ENCODE data around the gene RAP2B.
"Not testable (repeated sequence)": the region's sequence is repeated elsewhere in the genome, so short reads cannot be mapped to it uniquely, and the experiment has no call there.

The RAP2B gene

DNA sequence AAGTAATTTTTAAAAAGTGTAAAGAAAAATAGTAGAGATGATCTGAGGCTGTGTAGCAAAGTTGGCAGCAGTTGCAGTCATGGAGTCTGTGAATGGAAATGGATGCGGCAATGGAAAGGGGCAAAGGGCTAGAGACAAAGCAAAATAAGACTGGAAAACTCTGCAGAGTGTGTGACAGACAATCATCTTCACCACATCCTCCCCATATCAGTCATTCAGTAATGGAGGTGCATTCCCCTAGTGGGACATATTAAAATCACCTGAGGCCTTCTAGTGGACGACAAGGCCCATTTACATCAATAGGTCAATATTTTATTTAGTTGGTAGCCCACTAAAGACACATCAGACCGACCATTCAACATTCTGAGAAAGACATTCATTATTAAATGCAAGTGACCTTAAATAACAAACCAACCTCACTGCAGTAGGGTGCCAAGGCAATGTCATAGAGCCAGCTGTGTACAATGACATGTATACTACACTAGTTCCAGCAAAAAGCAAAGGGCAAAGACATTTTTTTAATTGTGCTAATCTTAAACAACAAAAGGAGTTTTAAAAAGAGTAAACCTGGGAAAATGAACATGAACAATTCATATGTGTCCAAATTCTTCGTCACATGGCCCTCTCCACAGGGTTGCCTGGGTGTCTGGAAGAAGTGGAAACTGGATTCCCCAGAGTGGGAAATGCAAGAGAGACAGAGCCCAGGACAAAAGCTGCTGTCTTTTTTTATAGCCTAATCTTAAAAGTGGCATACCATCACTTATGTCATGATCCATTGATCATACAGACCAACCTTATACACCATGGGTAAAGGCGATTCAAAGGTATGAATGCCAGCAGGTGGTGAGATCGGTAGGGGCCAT is 15.6 kb upstream of the RAP2B start:
- TF ChIP-seq POLR2A (IDR thresholded peaks at IDR 0.05; ENCODE audit: low read length) = no peak
- no peak for TF ChIP-seq GATA1 (IDR thresholded peaks at IDR 0.05; ENCODE audit: low read depth, low read length)
- DNase-seq = no peak

DNA sequence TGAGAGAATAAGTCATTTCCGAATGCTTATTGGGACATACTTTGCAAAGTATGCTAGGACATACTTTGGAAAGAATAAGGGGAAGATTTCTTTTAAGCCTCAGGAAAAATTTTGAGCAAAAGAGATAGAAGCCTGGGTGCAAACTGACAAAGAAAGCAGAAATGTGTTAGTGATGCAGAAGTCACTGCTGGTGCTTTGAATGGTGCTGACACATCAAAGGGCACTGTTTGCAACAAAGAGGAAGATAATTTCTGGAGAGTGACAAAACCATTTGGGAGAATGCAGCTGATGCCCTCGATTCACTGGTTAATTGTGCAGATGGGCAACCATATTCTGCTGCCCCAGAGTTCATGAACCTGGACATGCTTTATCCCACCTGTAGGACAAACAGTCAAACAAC is 11.0 kb upstream of the RAP2B start:
- TF ChIP-seq POLR2A (IDR thresholded peaks at IDR 0.05; ENCODE audit: low read length) = no peak
- TF ChIP-seq GATA1 (IDR thresholded peaks at IDR 0.05; ENCODE audit: low read depth, low read length) = no peak
- no peak for DNase-seq

DNA sequence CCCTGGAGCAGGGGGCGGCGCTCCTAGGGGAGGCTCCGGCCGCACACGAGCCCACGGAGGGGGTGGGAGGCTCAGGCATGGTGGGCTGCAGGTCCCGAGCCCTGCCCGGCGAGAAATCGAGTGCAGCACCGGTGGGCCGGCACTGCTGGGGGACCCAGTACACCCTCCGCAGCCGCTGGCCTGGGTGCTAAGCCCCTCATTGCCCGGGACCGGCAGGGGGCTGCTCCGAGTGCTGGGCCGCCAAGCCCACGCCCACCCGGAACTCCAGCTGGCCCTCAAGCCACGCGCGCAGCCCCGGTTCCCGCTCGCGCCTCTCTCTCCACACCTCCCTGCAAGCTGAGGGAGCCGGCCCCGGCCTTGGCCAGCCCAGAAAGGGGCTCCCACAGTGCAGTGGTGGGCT is 6.2 kb upstream of the RAP2B start:
- not testable (repeated sequence) for DNase-seq

DNA sequence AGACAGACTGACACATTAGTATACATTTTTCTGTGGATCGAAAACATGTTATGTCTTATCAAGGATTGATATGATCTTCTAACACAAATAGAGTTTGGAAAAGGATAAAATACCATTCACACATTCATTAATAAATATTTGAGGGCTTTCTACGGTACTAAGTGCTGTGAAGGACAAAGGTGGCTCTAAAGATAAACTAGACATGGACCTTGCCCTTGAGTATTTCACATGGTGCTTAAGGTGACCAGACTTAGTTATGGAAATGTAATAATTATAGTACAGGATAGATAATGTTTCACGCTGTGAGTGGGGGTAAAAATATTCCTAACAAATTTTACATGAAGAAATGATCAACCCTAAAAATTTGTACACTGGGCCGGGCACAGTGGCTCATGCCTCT is 3.8 kb upstream of the RAP2B start:
- DNase-seq = no peak
- TF ChIP-seq GATA1 (IDR thresholded peaks at IDR 0.05; ENCODE audit: low read depth, low read length) (no peak), POLR2A (IDR thresholded peaks at IDR 0.05; ENCODE audit: low read length) (no peak)

DNA sequence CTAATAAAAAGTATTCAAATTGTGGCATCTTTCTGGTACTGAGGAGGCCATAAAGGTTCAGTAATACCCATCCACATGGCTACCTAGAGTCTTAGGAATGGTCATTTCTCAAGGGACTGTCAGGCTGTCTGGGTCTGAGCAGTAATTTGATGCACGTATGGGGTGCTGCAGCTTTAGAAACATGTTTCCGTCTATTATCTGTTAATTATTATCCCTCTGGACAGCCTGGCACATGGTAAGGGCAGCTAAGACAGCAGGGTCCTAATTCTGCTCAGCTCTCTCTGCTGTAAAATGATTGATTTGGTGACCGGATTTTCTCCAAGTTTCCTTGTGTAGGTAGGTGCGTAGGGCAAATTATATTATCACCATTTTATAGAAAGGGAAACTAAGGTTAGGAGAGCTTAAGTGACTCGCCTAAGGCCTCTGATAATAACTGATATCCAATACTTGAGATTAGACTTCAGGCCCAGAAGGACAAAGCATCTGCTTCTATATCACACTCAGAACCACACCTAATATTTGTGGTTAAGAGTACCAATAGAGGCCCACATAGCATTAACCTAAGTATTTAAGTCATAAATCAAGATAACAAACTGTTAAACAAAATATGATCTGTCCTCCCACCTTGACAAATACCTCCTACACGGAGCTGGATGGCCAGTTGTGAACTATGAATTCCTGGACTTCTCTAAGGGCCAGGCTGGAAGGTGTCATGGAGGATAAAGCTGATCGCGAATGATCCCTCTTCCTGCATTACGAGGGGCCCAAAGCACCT is 2.9 kb upstream of the RAP2B start:
- TF ChIP-seq GATA1 (IDR thresholded peaks at IDR 0.05; ENCODE audit: low read depth, low read length) (no peak), POLR2A (IDR thresholded peaks at IDR 0.05; ENCODE audit: low read length) (no peak)
- peak in 1 of 2 experiments; percentile 24 for DNase-seq

DNA sequence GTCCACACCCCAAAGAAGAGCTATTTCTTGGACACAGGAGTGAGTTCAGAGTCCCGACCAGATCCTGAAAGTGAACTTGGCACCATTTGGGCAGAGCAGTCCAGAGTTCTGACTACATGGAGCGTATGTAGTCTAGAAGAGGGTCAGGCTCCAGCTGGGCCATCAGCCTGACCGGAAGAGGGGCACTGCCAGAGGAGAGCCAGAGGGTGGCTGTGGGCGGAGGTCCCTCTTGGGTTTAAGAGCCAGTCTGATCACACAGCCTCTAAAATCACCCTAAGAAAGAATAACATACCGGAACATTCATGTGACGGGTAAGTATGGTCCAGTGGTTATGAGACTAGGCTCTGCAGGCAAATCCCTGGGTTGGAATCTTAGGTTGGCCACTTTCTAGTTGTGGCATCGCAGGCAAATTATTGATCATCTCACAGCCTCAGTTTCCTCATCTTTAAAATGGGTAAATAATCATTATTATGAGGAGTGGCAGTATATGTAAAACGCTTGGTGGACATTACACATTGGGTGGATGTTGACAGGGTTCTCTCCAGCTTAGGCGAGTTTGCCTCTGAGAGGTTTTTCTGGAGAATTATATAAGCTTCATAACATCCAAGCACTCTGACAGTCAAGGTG is 2.1 kb upstream of the RAP2B start:
- TF ChIP-seq POLR2A (IDR thresholded peaks at IDR 0.05; ENCODE audit: low read length) (no peak), GATA1 (IDR thresholded peaks at IDR 0.05; ENCODE audit: low read depth, low read length) (no peak)
- DNase-seq = no peak

DNA sequence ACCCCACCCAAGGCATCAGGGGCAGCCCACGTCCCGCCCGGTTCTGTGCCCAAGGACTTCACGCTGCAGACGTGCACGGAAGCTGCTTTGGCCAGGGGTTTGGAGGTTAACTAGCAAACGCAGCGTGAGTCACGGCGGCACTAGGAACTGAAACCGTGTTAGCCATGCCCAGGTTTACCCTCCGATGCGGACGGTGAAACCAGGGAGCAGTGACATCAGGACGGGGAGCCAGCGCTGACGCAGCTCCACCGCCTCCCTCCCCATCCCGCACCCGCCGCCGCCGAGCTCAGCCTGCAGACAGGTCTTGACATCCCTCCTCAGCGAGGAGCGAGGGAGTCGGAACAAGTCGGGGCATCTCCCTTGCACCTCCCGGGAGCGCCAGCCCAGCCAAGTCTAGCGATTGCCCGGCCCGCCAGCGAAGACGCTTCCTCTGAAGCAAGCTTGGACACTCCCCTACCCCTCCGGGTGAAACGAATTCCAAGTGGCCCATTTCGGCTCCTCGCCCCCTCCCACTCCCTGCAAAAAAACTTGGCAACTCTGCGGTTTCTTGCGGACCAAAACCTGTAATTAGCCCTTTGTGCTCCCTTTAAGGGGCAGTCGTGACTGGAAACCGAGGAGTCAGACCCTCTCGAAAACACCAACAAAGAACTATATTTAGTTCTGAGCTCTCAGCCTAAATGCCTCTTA is 1.4 kb upstream of the RAP2B start:
- TF ChIP-seq POLR2A (IDR thresholded peaks at IDR 0.05; ENCODE audit: low read length) = no peak
- DNase-seq = peak; percentile 85 to 92

DNA sequence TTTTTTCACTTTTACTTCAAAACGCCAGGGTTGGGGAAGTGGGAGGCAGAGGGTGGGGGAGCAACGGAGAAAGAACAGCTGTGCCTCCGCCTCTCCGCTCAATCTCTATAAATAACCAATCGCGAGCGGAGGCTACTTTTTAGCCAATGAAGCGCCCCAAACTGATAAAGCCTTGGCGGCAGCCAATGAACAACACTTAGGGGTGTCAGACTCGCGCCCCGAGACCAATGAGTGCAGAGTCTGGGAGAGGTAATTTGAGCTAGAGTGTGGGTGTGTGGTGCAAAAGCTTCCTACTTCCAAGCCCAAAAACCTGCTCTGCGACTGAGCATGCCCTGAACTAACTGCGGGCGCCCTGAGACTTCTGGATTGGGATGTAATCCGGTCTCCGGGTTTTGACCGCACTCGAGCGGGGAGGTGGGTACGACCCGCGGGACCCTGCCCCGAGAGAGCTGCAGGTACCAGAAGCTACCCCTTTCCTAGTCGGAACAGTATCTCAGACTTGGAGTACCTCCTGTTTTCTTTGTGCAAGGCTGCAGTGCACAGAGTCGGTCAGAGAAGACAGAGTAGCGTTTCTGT is 800 bp upstream of the RAP2B start:
- TF ChIP-seq GATA1 (IDR thresholded peaks at IDR 0.05; ENCODE audit: low read depth, low read length) (no peak), POLR2A (IDR thresholded peaks at IDR 0.05; ENCODE audit: low read length) (peak; percentile 88)
- DNase-seq = peak; percentile 96 to 99

DNA sequence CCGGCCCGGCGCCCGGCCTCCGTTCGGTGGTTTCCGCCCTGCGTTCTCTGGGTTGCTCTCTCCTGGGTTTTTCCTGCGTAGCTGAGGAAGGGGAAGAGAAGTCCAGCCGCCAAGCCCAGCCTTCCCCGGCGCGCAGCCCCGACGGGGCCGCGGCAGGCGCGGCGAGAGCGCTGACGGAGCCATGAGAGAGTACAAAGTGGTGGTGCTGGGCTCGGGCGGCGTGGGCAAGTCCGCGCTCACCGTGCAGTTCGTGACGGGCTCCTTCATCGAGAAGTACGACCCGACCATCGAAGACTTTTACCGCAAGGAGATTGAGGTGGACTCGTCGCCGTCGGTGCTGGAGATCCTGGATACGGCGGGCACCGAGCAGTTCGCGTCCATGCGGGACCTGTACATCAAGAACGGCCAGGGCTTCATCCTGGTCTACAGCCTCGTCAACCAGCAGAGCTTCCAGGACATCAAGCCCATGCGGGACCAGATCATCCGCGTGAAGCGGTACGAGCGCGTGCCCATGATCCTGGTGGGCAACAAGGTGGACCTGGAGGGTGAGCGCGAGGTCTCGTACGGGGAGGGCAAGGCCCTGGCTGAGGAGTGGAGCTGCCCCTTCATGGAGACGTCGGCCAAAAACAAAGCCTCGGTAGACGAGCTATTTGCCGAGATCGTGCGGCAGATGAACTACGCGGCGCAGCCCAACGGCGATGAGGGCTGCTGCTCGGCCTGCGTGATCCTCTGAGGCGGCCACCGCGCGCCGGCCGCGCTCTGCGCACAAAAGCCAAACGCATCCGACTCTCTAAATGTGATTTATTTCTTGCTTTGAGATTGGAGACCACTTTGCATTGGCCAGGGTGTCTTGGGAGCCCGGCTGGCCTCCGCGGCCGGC is 727 bp downstream of the RAP2B start:
- DNase-seq = peak; percentile 71 to 83
- TF ChIP-seq POLR2A (IDR thresholded peaks at IDR 0.05; ENCODE audit: low read length) (peak; percentile 4), GATA1 (IDR thresholded peaks at IDR 0.05; ENCODE audit: low read depth, low read length) (no peak)

DNA sequence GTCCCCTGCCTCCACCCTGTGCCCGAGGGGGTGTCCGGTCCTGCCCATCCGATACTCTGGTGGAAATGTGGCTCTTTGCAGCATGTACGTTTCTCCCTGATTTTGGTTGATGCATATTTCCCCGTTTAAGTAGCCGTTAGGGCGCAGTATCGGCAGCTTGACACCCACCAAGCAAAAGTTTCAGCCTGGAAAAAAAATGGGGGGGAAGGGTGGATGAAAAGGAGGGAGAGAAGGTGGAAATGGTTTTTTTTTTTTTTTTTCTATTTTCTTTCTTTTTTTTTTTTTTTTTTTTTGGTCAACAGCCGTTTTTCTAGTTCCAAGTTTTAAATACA is 1.3 kb downstream of the RAP2B start:
- DNase-seq = peak in 1 of 2 experiments; percentile 80
- TF ChIP-seq POLR2A (IDR thresholded peaks at IDR 0.05; ENCODE audit: low read length) (no peak), GATA1 (IDR thresholded peaks at IDR 0.05; ENCODE audit: low read depth, low read length) (no peak)

DNA sequence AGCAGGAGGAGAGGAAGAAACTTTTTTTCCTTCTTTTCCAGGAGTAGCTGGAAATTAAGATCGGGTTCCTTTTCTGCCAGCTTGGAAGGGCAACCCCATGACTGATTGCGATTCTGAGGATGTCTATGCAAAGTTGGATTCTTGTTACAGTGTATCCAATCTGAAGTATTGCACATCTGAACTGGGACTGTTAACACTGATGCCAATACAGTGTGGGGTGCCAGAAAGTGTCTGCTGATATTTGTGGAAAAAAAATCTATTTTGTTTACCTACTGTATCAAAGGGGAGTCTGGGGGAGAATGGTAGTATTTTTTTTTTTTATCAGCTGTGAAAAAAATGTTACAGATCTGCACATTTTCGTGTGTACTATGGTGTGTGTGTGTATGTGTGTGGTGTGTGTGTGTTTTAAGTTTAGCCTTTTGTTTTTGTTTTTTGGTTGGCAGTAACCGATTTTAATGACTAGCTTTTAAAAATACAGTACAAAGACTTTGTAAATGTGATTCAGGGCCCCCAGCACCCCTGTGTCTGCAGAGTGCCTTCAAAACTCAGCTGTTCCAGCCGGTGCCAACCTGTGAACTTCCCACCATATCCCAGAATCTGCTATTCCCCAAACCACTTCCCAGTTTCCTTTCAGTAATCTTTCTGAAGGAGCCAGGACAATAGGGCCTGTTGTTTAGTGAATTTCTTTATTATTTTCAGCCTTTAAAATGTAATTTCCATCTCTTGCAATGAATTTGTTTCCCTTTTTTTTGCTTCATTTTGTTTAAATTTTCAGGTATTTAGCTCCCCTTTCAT is 1.9 kb downstream of the RAP2B start:
- peak; percentile 33 to 54 for DNase-seq
- TF ChIP-seq POLR2A (IDR thresholded peaks at IDR 0.05; ENCODE audit: low read length) (no peak), GATA1 (IDR thresholded peaks at IDR 0.05; ENCODE audit: low read depth, low read length) (no peak)

DNA sequence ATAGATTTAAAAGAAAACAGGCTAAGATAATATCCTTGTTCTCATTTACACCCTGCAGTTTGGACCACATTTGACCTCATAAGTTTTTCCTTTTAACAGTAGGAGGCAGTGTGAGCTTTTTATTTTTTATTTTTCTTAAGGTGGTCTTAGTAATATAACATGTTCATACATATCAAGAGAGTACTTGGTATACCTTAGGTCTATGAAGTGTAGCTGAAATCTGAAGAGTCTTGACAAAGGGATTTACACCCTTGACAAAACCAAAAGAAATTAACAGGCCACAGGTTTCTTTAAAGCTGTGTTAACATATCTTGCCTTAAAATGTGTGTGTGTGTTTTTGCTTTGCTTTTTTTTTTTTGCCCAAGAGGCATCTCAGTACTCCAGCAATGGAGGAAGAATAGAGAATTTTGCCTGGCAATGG is 3.2 kb downstream of the RAP2B start:
- peak; percentile 50 to 58 for DNase-seq
- TF ChIP-seq POLR2A (IDR thresholded peaks at IDR 0.05; ENCODE audit: low read length) = no peak
- TF ChIP-seq GATA1 (IDR thresholded peaks at IDR 0.05; ENCODE audit: low read depth, low read length) = no peak

All from erythroblast (primary cell).